ENCODE data around the gene VWF.
"Not testable (repeated sequence)": the region's sequence is repeated elsewhere in the genome, so short reads cannot be mapped to it uniquely, and the experiment has no call there.

Gene VWF
- 0 to 0.04 (median 0) reads per million in 3 experiments for total RNA-seq

DNA sequence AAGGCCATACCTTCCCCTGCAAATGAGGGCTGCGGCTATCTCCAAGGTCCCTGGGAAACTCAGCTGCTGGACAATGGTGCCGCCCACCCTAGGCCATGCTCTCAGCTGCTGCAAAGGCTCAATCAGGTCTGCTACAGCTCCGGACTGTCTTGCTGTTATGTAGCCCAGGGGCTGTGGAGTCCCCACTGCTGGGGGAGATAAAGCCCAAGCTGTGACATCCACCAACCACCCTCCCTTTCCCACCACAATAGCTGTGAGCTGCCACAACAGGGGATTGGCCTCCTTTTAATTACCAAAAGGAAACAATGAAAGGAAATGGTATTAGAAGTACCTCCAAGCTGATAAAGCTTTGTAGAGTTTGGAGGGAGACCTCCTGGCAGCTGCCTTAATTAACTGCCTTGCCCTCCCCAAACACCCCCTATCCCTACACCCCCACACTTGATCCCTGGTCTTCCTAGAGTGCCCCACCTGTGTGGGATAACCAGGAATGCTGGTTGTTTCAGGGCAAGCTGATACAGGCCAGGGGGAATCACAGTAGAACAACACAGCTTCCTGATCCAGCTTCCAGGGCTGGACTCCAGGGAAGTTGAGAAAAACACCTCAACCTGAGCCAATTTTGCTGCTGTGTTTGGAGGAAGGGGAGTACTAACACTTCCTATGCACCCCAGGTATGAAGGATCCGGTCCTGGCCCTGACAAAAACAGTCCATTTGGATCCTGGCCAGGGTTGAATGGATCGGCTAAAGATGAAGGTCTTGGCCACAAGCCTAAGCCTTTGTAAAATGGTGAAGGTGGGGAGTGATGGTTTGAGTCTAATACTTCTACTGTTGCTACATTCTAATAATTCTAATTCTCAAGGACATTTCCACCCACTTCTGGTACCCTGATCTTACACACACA is at the start of gene VWF:
VWF (minus strand) TSS at position 260 of the 899 bp plus-strand sequence. CDS start 1,474 bp downstream, outside the sequence.
- no peak for DNase-seq

DNA sequence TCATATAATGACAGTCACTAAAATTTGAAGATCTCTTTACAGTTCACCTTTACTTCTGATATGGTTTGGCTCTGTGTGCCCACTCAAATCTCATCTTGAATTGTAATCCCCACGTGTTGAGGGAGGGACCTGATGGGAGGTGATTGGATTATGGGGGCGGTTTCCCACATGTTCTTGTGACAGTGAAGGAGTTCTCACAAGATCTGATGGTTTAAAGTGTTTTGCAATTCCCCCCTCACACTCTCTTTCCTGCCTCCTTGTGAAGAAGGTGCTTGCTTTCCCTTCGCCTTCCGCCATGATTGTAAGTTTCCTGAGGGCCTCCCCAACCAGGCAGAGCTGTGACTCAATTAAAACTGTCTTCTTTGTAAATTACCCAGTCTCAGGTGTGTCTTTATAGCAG is 48.4 kb upstream of the VWF start:
- no peak for DNase-seq

DNA sequence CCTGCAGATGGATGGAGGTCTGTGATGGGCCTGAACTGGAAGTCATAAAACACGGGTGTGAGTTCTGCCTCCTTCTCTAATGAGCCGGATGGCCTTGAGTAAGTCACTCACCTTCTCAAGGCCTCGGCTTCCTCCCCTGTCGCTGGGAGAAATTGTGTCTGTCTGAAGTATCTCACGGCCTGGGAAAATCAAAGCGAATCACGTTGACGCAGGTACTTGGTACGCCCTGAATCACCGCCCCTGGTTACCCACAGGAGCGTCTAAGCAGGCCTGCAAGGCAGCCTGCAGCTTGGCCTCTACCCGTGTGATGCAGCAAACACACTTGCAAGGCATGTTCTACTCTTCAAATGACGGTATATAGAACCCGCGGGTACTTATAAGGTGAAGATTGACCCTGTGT is 47.6 kb upstream of the VWF start:
- DNase-seq = no peak

DNA sequence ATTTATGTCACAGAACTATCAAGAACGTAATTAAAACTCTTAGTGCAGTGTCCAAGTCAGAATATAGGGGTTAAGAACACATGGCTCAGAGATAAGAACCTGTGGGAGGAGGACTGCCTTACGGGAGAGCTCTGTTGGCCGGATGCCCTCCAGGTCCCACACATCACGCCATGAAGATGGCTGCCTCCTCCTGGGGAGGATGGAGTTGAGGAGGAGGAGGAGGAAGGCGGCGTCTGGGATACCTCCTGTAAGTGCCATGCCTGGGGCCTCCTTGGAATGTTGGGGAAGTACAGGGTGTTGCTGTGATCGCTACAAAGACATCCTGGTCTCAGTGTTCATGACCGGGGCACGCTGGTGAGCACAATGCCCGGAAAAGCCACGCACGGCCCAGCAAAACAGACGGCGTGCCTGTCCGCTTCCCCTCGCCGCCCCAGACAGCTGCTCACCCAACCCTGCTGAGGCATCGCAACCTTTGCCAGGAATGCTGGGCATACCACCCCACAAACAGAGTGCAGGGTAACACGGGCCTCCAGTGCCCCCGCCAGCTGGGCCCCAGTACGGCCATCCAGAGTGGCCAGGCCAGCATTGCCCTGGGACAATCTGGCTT is 47.0 kb upstream of the VWF start:
- no peak for DNase-seq

DNA sequence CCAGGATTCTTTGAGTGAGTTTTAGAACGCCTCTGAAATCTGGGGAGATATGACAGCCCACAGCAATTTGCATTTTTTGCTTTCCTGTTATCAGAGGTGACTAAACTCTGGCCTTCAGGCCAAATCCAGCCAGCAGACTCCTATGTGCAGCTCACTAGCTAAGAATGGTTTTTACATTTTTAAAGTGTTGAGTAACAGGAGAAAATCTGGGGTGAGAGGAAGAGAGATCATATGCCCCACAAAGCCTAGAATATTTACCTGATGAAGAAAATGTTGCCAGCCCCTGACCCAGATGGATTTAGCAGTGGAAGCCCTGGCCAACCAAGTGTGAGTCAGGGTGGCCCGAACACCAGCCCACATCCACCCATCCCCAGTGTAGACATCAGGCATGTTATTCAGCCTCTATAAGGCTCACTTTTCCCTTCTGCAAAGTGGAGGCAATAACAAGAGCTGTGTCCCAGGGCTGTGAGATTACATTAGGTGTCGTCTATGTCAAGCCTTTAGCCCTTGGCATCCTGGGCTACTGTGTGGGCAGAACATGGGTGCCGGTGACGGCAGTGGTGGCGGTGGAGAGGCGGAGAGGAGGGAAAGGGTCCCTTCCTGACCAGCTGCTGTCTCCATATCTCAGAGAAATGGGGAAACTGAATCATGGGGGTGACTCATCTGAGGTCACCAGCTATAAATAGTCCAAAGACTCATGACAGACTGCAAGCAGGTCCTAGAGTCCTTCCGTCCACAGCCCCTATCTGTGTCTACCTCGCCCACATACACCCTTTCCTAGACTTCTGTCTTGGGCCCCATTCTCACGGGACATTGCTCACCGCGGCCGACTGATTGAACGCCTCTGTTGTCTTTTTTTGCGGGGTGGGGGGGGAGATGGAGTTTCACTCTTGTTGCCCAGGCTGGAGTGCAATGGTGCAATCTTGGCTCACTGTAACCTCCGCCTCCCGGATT is 43.1 kb upstream of the VWF start:
- no peak for DNase-seq

DNA sequence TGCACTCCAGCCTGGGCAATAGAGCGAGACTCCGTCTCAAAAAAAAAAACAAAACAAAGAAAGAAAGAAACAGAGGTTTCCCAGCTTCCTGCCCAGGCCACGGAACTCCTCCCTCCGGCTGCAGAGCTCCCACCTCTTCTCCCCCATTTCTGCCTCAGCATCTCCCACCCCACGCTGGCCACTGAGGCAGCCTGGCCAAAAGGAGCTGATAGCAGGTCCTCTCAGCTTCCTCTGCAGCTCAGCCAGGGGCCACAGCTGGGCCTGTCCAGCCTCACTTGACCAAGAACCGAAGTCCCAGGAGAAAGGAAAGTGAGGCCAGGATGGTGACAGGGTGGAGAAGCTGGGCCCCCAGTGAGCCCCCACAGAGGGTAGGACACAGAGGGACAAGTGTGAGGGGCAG is 42.3 kb upstream of the VWF start:
- DNase-seq = no peak

DNA sequence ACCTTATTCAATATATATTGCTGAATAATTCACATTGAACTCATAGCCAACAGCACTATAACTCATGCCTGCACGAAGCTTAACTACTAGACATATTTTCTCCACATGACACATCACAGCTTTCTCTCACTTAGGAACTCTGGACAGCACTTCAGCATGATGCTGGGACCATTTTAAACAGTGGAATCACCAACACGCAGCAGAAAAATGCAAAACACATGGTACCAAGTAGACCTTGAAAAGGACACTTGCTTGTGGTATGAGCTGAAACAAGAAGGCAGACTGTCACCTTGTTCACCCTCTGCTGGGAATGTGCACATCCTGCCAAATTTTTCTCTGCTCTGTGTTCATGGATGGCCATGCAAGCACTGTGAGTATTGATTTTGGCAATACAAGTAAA is 40.9 kb upstream of the VWF start:
- no peak for DNase-seq

DNA sequence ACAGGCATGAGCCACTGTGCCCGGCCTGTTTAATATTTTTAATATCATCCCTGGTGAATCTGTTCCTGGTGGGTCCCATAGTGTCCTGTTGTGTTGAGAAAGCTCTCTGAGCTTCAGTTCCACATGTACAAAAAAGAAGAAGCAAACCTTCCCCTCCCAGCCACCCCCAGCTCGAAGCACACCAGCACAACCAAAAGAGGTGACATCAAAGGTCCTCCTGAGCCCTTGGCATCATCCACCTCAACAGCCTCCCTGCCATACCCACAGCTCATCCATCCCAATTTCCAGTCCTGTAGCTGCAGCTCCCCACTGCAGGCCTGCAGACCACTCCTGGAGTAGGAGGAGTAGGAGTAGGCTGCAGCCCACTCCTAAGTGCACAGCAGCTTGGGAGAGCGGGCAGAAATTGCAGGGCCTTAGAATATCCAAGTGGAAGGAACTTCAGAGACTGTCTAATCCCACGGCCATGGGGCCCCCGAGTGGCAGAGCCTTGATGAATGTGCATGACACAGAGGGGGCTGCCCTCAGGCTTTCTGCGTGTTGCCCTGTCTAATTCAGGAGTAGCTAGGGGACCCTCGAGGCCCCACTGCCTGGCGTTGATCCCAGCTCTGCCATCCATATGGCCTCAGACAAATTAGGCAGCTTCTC is 39.1 kb upstream of the VWF start:
- no peak for DNase-seq

DNA sequence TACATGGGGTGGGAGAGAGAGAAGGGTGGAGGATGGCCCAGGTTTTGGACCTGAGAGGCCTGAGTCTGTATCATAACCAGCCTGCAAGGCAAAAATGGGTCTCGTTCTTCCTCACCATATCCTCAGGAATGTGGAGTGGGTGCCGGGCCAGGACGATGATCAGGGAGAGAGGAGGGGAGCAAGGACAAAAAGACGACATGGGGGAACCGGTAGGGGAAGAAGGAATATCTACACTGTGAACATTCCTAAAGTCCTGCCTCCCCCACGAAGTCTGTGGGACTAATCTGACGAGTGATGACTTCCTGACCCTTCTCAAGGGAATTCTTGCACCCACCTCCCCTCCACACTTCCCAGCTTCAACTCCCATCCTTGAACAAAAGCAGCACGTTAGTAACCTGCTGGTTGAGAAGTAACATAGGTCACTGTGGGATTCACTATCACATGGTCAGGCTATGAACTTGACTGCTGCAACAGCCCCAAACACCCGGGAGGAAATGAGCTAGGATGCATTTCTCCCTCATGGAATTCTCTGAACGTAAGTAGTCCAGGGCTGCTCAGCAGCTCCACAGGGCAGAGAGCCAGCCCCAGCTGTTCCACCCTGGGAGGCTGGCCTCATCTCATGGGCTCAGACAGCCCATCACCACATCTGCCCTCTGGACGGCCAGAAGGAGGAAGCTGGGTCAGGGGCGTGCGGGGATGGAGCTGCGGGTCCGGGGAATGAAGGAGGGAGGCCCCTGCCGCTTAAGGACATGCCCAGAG is 36.8 kb upstream of the VWF start:
- no peak for DNase-seq

DNA sequence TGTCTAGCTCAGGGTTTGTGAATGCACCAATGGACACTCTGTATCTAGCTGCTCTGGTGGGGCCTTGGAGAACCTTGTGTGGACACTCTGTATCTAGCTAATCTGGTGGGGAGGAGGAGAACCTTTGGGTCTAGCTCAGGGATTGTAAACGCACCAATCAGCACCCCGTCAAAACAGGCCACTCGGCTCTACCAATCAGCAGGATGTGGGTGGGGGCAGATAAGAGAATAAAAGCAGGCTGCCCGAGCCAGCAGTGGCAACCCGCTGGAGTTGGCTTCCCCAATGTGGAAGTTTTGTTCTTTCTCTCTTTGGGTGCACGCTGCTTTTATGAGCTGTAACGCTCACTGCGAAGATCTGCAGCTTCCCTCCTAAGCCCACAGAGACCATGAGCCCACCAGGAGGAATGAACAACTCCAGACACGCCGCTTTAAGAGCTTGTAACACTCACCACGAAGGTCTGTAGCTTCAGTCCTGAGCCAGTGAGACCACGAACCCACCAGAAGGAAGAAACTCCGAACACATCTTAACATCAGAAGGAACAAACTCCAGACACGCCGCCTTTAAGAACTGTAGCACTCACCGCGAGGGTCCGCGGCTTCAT is 35.7 kb upstream of the VWF start:
- DNase-seq = not testable (repeated sequence)

DNA sequence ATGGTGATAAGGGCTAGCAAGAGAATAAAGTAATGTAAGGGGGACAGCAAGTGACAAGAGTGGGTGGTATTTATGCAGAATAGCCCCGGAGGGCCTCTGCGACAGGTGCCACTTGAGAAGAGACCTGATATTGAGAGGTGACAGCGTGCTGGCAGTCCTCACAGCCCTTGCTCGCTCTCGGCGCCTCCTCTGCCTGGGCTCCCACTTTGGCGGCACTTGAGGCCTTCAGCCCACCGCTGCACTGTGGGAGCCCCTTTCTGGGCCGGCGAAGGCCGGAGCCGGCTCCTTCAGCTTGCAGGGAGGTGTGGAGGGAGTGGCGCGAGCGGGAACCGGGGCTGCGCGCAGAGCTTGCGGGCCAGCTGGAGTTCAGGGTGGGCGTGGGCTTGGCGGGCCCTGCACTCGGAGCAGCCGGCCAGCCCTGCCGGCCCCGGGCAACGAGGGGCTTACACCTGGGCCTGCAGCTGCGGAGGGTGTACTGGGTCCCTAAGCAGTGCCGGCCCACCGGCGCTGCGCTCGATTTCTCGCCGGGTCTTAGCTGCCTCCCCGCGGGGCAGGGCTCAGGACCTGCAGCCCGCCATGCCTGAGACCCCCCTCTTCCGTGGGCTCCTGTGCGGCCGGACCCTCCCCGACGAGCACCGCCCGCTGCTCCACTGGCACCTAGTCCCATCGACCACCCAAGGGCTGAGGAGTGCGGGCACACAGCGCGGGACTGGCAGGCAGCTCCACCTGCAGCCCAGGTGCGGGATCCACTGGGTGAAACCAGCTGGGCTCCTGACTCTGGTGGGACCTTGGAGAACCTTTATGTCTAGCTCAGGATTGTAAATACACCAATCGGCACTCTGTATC is 34.9 kb upstream of the VWF start:
- DNase-seq = not testable (repeated sequence)

DNA sequence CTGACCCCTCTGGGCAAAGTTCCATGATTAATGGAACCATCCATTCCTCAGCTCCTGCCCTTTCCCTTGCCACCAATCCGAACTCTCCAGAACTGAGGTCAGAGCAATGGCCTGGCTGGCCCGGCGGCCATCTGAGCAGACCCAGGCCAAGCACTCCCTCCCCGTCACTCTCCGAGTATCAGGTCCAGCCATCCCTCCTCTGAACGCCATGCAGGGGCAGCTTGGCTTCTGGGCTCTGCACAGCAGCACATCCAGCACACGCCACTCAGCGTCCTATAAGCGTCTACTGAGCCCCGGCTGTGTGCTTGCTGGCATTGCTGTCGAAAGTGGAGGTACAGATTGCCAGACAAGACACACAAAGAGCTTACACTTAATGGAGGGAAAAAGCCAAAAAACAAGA is 34.3 kb upstream of the VWF start:
- no peak for DNase-seq

DNA sequence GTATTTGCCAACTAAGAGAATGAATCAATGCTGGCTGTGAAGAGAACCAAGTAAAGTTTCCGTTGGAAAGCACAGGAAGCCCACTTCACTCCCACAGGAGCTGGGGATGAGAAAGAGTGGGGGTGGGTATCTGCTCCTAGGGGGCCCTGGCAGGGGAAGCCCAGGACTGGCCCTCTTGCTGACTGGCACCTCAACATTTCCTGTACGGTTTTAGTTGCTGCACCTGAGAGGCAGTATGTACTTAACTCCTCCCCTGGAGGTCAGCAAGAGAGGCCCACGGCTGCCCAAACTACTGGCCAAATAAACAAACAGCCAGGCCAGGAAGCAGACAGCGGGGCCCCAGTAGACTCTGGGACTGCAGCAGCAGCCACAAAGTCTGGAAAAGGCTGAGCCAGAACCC is 33.8 kb upstream of the VWF start:
- DNase-seq = no peak

DNA sequence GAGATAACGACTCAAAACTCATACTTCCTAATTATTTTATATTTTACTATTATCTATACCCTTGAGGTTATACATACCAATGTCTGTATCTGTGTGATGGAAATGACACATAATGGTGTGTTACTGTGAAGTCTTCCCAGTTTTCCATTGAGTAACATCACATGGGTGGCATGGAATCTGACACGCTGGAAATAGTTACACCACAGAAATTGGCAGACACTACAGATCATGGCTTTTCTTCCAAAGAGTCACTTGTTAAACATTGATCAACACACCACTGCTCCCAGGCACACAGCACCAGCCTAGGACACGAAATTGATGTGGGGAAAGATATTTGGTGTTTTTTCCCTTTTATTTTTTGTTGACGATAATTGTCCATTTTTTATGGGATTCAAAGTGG is 33.0 kb upstream of the VWF start:
- DNase-seq = no peak

DNA sequence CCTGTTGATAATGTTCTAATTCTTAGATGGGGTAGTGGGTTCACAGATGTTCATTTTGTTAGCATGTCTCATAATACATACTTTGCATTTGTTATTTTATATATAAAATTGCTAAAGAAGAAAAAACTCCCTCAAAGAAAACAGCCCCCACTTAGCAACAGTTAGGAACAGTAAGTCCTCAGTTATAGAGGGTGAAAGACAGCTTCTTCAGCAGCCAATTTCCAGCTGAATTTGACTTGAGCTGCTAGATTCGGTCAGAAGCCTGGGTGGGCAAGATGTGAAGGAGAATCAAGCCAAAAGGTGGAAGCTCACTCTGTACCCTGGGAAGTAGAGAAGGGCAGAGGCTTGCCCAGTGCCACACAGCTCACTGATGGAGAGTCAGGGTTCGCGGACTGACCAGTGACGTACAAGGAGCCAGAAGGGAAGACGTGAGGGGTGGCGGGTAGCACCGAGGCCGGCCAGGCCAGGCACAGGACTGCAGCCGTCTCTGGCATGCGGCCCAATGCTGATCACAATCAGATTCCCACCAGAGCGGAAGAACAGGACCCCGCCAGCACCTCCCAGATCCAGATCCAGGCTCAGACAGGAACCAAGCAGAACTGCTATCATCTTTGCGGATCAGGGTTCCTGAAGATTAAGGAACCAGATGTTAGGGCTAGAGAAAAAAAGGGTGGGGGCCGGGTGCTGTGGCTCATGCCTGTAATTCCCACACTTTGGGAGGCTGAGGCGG is 30.4 kb upstream of the VWF start:
- no peak for DNase-seq

DNA sequence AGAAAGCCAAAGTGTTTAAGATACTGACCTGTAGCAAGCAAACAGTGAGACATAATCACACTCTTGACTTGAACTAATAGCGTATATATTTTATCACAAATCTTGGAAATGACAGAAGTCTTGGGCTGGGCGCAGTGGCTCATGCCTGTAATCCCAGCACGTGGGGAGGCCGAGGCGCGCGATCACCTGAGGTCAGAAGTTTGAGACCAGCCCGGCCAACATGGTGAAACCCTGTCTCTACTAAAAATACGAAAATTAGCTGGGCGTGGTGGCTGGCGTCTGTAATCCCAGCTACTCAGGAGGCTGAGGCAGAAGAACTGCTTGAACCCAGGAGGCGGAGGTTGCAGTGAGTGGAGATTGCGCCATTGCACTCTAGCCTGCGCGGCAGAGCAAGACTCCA is 24.3 kb upstream of the VWF start:
- DNase-seq = not testable (repeated sequence)

DNA sequence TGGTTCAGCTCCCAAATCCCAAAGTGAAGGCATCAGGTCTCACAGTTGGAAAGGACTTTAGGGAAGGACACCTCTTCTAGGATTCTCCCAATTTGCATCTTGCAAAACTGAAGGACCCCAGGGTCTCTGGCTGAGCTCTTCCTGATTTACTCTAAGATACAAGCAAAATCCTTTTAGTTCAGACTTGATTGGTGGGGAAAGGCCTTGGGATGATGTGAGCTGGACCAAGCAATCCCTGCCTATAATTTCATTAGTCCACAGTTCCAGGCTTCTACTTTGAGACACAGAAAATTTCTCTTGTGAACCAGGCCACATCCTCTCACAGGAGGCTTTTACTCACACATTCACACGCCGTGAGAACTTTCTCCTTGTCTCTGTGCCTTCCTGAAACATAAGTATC is 23.6 kb upstream of the VWF start:
- DNase-seq = no peak

DNA sequence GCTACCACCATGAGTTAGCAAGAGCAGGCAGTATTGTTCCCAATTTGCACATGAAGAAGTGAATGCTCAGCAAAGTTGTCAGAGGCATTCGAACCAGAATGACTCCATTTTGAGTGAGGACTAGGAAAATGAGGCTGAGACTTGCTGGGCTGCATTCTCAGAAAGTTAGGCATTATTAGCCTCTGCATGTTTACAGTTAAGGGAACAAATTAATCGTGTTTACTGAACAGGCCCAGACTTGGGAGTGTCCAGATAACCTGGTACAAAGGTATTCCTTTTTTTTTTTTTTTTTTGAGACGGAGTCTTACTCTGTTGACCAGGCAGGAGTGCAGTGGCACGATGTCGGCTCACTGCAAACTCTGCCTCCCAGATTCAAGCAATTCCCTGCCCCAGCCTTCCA is 22.5 kb upstream of the VWF start:
- no peak for DNase-seq

DNA sequence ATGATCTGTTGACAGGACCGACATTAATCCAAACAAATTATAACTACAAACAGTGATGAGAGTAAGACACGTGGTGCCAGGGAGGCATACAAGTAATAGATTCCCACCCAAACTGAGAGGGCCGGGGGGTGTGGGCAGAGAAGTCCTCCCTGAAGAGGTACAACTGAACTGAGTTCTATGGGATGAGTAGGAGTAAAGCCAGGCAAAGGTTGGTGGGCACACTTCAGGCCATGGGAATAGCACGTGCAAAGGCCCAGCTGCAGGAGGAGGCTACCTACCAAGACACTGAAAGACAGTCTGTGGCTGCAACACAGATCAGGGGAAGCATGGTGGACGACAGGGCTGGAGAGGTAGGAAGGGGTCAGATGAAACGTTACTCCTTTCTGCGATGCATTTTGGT is 22.0 kb upstream of the VWF start:
- no peak for DNase-seq

DNA sequence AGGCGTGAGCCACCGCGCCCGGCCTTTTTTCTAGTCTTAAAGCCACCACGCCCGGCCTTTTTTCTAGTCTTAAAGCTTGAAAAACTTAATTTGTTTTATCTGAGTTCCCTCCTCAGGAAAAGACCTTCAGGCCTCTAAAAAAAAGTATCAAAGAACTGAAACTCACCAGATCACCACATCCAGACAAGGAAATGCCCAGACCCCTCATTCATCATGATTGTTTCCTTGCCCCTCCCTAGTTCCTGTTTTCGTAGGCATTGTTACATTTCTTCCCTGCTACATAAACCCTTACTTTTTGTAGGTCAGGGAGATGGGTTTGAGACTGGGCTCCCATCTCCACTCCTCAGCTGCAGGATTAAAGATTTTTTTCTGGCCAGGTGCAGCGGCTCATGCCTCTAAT is 21.1 kb upstream of the VWF start:
- no peak for DNase-seq
